Body of pancreas (tissue), 4 donors: ENCODE results near the gene TFIP11. TPM values are rescaled to one million over a fixed set of nuclear protein-coding genes. Genes with fewer than 3 reads are reported as not detected.

Source experiments
- ATAC-seq: fragments of 150-250 bp; one replicate; pipeline ENCODE4 v1.9.1; 2016
- DNase-seq, 4 donors: peaks; one replicate each; pipeline ENCODE4 v3.0.0-alpha.2; 2019
- H3K27ac ChIP-seq, 4 donors: fragments of 200-600 bp; sonication (generic); 1 replicate in 3 of 4; 2 replicates in 1 of 4; pipeline versions ENCODE4 v1.5.1 to v1.6.1; 2016 to 2019; ENCODE audit warnings: mild to moderate bottlenecking in 1 of 4, mixed read lengths in 1 of 4, moderate library complexity in 1 of 4
- H3K27me3 ChIP-seq, 2 donors: fragments of 200-600 bp; sonication (generic); one replicate each; pipeline ENCODE4 v1.6.0; 2016; ENCODE audit warnings: mild to moderate bottlenecking in 1 of 2
- H3K36me3 ChIP-seq, 2 donors: fragments of 200-600 bp; sonication (generic); replicated peaks in 1 of 2; 2 replicates each; pipeline ENCODE4 v1.5.1; 2016; ENCODE audit warnings: low read depth in 2 of 2; ENCODE audit not compliant: insufficient read depth in 1 of 2
- H3K4me1 ChIP-seq: fragments of 200-600 bp; sonication (generic); one replicate; pipeline ENCODE4 v1.6.0; 2016
- H3K4me3 ChIP-seq, 2 donors: fragments of 200-600 bp; sonication (generic); 1 replicate in 1 of 2; 2 replicates in 1 of 2; pipeline ENCODE4 v1.5.1; 2016 to 2019
- H3K9me3 ChIP-seq, 3 donors: fragments of 200-600 bp; sonication (generic); 1 replicate in 2 of 3; 2 replicates in 1 of 3; pipeline ENCODE4 v1.5.1; 2016
- POLR2A ChIP-seq, 3 donors: fragments of 450-650 bp; IDR thresholded peaks; one replicate each; pipeline ENCODE4 v1.6.1; 2016; ENCODE audit warnings: antibody characterized with exemption in 3 of 3, mild to moderate bottlenecking in 2 of 3
- WGBS, 2 donors: methylation state at CpG; one replicate each; pipeline ENCODE4 v1.1.5; 2017; 5-methylcytosine and 5-hydroxymethylcytosine counted together
- intact Hi-C: fragments of 100-400 bp; cut with DNase I; formaldehyde crosslinking; loops from one replicate; pipeline ENCODE4 v1.15.1; 2023
- total RNA-seq, 2 donors: library from RNA; depleted of rRNA; stranded (reverse); fragments of >200 nt; gene quantifications; one replicate each; pipeline ENCODE4 v1.1.0, GENCODE V29; 2016
- TF ChIP-seq, protein P1 (sequence below), 7 experiments: fragments of 450-650 bp in 4 of 7; fragments of 200-600 bp in 3 of 7; sonication (generic) in 3 of 7; IDR thresholded peaks; one replicate each; pipeline ENCODE4 v1.5.1; 2016 to 2019; ENCODE audit warnings: antibody characterized with exemption in 7 of 7

TFIP11 gene
- total RNA-seq, 2 donors from 2014 or later, result 26.2 to 32.3 TPM

DNA sequence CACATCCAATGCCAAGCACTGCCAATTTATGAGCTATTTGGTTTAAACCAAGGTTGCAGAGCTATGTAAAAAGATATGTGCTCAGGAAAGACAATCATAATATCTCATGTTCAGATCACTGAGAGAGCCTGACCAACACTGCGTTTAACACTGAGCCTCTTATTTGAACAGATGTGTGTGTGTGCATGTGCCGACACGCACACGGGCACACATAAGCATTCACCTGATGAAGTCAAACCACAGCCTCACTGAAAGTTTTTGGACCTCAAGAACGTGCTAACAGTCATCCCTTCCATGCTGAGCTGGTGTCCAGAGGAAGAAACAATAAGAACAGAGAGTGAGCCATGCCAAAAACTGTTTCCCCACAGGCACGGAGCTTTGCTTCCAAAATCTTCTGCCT is 52.1 kb downstream of the TFIP11 start:
- no peak overlapping the region for H3K27ac ChIP-seq
- intact Hi-C loops, result no loop called here
- 82 to 89% methylated on average over 6 of the region's 6 CpGs for WGBS, 2 donors
- no peak for ATAC-seq
- peaks cover 0 to 29% of the 10 kb centered on the region in 2 donors for H3K36me3 ChIP-seq
- peaks cover 8% of the 10 kb centered on the region for H3K4me1 ChIP-seq
- DNase-seq, result no peak
- H3K9me3 ChIP-seq, result no peaks in the 10 kb centered on the region
- TF ChIP-seq, protein P1, sequence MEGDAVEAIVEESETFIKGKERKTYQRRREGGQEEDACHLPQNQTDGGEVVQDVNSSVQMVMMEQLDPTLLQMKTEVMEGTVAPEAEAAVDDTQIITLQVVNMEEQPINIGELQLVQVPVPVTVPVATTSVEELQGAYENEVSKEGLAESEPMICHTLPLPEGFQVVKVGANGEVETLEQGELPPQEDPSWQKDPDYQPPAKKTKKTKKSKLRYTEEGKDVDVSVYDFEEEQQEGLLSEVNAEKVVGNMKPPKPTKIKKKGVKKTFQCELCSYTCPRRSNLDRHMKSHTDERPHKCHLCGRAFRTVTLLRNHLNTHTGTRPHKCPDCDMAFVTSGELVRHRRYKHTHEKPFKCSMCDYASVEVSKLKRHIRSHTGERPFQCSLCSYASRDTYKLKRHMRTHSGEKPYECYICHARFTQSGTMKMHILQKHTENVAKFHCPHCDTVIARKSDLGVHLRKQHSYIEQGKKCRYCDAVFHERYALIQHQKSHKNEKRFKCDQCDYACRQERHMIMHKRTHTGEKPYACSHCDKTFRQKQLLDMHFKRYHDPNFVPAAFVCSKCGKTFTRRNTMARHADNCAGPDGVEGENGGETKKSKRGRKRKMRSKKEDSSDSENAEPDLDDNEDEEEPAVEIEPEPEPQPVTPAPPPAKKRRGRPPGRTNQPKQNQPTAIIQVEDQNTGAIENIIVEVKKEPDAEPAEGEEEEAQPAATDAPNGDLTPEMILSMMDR (IDR thresholded peaks at IDR 0.05), result no peak
- TF ChIP-seq POLR2A (IDR thresholded peaks at IDR 0.05), result no peak
- no peak overlapping the region for H3K4me3 ChIP-seq
- H3K27me3 ChIP-seq, result no peaks in the 10 kb centered on the region

DNA sequence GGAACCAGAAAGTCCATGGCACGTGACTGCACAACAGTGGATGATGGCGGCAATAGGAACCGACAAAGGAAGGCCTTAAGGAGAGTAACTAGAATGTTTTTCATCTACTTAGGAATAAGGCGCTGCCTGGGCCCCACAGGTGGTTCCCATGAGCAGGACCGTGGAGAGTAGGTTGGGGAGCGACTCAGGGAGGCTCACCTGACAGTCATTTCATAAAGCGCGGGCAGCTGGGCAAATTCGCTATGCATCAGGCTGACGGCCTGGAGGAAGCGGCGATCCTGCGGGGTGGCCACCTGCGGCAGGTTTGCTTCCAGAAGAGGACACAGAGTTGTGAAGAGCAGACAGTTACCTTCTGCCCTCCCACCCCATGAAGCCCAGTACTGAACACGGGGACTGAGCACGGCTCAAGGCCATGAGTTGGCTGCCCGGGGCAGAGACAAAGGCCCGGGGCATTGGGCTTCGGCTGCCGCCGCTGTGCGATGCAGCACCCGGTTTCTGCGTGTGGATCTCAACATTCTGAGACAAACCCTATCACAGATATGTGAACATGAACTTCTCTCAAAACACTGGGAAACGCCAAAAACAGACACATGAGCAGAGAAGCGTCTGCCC is 54.5 kb downstream of the TFIP11 start:
- ATAC-seq (no peak), DNase-seq (no peak)
- Histone ChIP-seq H3K27ac (no peak overlapping the region), H3K4me1 (peaks cover 8% of the 10 kb centered on the region), H3K4me3 (no peak overlapping the region), H3K9me3 (no peaks in the 10 kb centered on the region), H3K27me3 (no peaks in the 10 kb centered on the region), H3K36me3 (peaks cover 0 to 14% of the 10 kb centered on the region in 2 donors)
- intact Hi-C loops, result no loop called here
- TF ChIP-seq POLR2A (IDR thresholded peaks at IDR 0.05), result no peak
- TF ChIP-seq, protein P1 (IDR thresholded peaks at IDR 0.05), result no peak
- WGBS, 2 donors, result 91 to 94% methylated on average over 10 to 26 of the region's 26 CpGs

DNA sequence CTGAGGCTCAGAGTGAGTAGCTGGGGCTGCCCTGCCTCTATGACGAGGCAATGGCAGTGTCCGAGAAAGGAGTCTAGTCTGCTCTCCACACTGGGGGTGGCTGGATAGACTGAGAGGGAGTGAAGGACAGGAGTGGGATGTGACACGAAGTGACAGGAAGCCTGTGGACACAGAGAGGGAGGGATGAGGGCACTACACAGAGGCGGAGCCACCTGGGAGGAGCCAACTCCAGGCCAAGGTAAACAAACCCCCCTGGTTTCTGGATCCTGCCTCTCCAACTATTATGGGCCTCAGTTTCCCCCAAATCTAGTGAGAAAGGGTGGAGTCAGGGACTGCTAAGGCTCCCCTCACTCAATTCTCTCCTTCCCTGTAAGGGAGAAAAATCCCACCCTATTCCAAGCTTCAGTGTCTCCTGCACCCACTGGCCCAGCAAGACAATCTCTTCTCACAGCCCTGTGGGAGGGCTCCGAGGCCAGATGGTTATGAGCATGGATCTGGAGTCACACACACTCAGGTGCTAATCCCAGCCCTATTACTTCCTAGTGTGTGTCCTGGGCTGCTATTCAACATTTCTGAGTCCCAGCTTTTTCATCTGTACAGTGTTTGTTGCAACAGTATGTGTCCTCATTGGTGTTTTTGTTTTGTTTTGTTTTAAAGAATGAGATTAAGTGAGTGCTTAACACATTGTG is 58.3 kb downstream of the TFIP11 start:
- no peaks in the 10 kb centered on the region for H3K9me3 ChIP-seq
- no peak overlapping the region for H3K27ac ChIP-seq
- ATAC-seq, result no peak
- H3K4me1 ChIP-seq, result no peaks in the 10 kb centered on the region
- no peak for TF ChIP-seq POLR2A (IDR thresholded peaks at IDR 0.05)
- TF ChIP-seq, protein P1 (IDR thresholded peaks at IDR 0.05), result no peak
- WGBS, 2 donors, result 82 to 87% methylated on average over 5 of the region's 5 CpGs
- intact Hi-C loops, result no loop called here
- peaks cover 0 to 27% of the 10 kb centered on the region in 2 donors for H3K36me3 ChIP-seq
- H3K27me3 ChIP-seq, result no peaks in the 10 kb centered on the region
- no peak overlapping the region for H3K4me3 ChIP-seq
- no peak for DNase-seq

DNA sequence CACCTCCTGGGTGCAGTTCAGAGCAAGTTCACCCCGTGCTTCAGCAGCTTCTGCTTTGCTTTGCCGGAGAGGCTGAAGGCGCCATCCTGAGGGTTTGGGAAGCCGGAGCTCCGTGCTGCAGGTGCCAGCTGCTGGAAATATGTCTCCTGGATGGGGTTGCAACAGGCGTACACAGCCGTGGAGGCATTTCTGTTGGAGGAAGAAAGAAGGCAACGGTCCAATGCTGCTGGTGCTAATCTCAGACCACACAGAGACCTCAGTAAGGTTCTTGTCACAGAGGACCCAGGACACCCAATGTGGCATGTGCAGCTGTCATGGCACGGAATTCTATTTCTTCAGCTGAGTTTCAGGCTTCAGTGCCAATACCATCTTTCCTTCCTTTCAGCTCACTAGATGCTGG is 59.1 kb downstream of the TFIP11 start:
- no peaks in the 10 kb centered on the region for H3K9me3 ChIP-seq
- WGBS, 2 donors, result 92 to 96% methylated on average over 9 of the region's 9 CpGs
- H3K27me3 ChIP-seq, result no peaks in the 10 kb centered on the region
- no peak for ATAC-seq
- intact Hi-C loops, result no loop called here
- H3K4me1 ChIP-seq, result no peaks in the 10 kb centered on the region
- TF ChIP-seq, protein P1 (IDR thresholded peaks at IDR 0.05), result no peak
- TF ChIP-seq POLR2A (IDR thresholded peaks at IDR 0.05), result no peak
- no peak for DNase-seq
- peaks cover 0 to 25% of the 10 kb centered on the region in 2 donors for H3K36me3 ChIP-seq
- H3K4me3 ChIP-seq, result no peak overlapping the region
- no peak overlapping the region for H3K27ac ChIP-seq
